Effector CD8-positive, alpha-beta T cell (primary cell): ENCODE results near the gene FAM133A.
A peak's percentile ranks its signal among the peaks of the same experiment; 100 is the strongest.

Source experiments
- DNase-seq: peaks from one replicate; lab custom pipeline; 2025; lab: John Stamatoyannopoulos, UW
- total RNA-seq, 4 experiments: gene quantifications; one replicate each; lab custom pipeline; 2026; lab: John Stamatoyannopoulos, UW

The FAM133A gene
- total RNA-seq = 0 reads per million in 4 experiments

DNA sequence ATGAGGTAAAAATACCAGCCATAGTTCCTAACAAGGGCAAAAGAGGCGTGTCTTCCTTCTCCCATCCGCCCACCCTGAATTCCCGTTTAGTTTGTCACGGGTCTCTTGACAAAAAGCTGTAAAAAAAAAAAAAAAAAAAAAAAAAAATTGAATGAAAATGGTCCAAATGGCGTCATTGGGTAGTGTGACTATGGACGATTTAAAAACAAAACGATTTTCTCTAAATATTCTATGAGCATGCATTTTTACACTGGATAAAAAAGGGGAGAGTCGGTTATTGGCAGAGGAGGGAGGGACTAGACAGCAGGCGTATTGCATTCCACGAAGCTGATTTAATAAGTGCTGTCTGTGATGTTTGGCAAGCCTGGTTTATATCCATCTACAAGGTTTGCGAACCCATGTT lies at the start of gene FAM133A:
Gene FAM133A (plus strand): TSS at position 338 of the 403 bp plus-strand sequence. CDS start 35,214 bp downstream, outside the sequence.
- no peak for DNase-seq

DNA sequence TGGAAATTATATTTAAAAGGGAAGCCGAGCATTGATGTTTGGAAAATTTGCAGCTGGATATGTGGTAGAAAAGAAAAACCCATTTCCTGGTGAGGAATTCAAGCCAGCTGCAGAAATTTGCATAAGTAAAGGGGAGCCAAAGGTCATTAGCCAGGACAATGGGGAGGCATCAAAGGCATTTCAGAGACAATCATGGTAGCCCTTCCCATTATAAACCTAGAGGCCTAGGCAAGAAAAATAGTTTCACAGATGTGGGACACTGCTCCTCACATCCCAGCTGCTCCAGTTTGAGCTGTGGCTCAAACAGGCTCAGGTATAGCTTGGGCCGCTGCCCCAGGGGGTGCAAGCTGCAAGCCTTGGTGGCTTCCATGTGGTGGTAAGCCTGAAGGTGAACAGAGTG lies 36.4 kb upstream of the FAM133A start:
- DNase-seq = no peak

DNA sequence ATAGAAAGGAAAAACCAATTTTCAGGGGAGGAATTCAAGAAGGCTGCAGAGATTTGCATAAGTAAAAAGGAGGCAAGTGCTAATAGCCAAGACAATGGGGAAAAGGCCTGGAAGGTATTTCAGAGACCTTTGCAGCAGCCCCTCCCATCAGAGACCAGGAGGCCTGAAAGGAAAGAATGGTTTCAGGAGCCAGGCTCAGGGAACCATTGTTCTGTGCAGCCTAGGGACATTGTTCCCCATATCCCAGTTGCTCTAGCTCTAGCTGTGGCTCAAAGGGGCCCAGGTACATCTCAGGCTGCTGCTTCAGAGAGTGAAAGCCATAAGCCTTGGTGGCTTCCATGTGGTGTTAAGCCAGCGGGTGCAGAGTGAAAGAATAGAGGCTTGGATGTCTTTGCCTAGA lies 24.6 kb upstream of the FAM133A start:
- DNase-seq = no peak

DNA sequence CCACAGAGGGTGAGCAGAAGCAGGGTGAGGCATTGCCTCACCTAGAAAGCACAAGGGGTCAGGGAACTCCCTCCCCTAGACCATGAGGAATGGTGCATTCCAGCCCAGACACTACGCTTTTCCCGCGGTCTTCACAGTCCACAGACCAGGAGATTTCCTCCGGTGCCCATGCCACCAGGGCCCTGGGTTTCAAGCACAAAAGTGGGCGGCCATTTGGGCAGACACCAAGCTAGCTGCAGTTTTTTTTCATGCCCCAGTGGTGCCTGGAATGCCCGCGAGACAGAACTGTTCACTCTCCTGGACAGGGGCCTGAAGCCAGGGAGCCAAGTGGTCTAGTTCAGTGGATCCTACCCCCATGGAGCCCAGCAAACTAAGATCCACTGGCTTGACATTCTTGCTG lies 13.4 kb upstream of the FAM133A start:
- no peak for DNase-seq

- DNase-seq = peak; percentile 5
Observed at GRCh38 chrX:93673056-93673868, 744 bp upstream of the FAM133A start, which contains the start of gene NAP1L3. Gene NAP1L3, minus strand, starts transcription at chrX:93673578. Its CDS starts 274 bp downstream, at chrX:93673304.

- DNase-seq = no peak
Observed at GRCh38 chrX:93695981-93696380, 22.0 kb downstream of the FAM133A start.

- DNase-seq = no peak
Observed at GRCh38 chrX:93703701-93704100, 29.7 kb downstream of the FAM133A start.

GRCh38 chrX:93711076-93711475 lies 37.1 kb downstream of the FAM133A start:
- no peak for DNase-seq

- DNase-seq = no peak
Observed at GRCh38 chrX:93741811-93742210, 67.8 kb downstream of the FAM133A start.

DNA sequence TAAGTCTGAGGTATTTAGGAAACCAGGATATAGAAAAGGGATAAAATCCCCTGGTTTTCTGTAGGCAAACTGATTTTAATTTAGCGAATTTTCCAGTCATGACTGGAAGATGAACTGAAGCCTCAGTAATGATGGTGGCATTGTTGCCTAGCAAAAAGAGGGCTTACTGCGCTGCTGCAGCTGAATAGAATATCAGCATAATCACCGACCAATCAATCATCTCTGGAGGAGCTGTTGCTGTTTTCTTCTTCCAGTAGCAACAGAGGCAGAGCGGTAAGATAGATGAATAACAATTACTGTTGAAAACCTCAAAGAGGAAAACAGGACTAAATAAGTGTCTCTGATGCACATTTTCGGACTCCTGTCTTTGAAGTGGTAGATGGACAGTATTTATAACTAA lies 86.2 kb downstream of the FAM133A start:
- DNase-seq = no peak
